ENCODE data around the gene CAST. TPM values are rescaled to one million over a fixed set of nuclear protein-coding genes. Genes with fewer than 3 reads are reported as not detected.

The CAST gene
- total RNA-seq, 2 experiments from 2014 or later: 170 to 179 TPM

DNA sequence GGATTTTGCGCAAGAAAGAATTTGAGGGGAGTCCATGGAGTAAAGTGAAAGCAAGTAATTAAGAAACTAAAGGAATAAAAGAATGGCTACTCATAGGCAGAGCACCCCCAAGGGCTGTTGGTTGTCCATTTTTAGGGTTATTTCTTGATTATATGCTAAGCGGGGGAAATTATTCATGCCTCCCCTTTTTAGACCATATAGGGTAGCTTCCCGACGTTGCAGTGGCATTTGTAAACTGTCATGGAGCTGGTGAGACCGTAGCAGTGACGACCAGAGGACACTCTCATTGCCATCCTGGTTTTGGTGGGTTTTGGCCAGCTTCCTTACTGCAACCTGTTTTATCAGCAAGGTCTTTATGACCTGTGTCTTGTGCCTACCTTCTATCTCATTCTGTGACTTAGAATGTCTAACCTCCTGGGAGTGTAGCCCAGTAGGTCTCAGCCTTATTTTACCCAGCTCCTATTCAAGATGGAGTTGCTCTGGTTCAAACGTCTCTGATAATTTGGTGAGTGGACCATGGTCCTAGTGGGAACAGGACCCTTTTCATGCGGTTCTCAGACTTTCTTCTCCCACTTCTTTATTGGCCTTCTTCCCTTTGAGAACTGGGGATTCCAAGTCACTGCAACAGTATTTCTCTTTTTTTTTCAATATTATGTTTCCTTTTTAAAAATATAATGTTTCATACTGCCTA, 146.8 kb downstream of the CAST start:
- Mint-ChIP-seq H3K27me3 (no peaks in the 10 kb centered on the region), H3K9me3 (no peaks in the 10 kb centered on the region), H3K36me3 (ENCODE audit: low read depth) (peaks cover 23% of the 10 kb centered on the region), H3K4me1 (peaks cover 46% of the 10 kb centered on the region), H3K27ac (peak overlapping the region; percentile 96), H3K4me3 (peak overlapping the region; percentile 86)
- POLR2A ChIA-PET: interaction anchor here (0.8 to 4.6 kb wide), 31 partner anchors 10 to 374 kb away, joined by 3 to 93 read pairs (median 7); partner anchors contain the start of genes CAST, ERAP2, LNPEP and RIOK2
- DNase-seq: no peak
- CTCF ChIA-PET: interaction anchor here (0.9 to 4.2 kb wide), 13 partner anchors 8 to 365 kb away, joined by 3 to 43 read pairs (median 7); partner anchors contain the start of gene ERAP2

DNA sequence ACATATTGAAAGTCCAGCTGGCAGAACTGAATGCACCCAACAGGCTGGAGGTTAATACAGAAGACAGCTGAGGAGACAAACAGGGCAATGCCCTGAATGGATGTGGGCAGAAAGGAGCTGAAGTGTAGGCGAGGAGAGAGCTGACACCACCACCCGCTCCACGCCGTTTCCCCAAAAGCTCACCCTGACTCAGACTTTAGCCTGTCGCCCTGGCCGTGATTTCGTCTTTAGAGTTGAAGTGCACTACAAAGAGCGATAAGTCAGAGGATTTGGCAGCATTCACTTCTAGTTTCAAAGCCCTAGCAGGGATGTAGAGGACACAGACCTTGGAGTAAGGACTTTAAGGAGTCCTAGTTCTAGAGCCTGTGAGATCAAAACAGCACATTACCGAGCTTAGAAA, 147.7 kb downstream of the CAST start:
- POLR2A ChIA-PET: interaction anchor here (1.0 to 4.6 kb wide), 3 partner anchors 67 to 126 kb away, joined by 3 to 23 read pairs (median 9); partner anchors contain the start of gene LNPEP
- Mint-ChIP-seq H3K4me3 (no peak overlapping the region), H3K27ac (no peak overlapping the region), H3K36me3 (ENCODE audit: low read depth) (peaks cover 18% of the 10 kb centered on the region), H3K4me1 (peaks cover 45% of the 10 kb centered on the region), H3K9me3 (no peaks in the 10 kb centered on the region), H3K27me3 (no peaks in the 10 kb centered on the region)
- no peak for DNase-seq
- CTCF ChIA-PET: interaction anchor here (0.5 to 5.4 kb wide), 4 partner anchors 10 to 88 kb away, joined by 4 to 18 read pairs (median 8); no protein-coding TSS in a partner anchor

DNA sequence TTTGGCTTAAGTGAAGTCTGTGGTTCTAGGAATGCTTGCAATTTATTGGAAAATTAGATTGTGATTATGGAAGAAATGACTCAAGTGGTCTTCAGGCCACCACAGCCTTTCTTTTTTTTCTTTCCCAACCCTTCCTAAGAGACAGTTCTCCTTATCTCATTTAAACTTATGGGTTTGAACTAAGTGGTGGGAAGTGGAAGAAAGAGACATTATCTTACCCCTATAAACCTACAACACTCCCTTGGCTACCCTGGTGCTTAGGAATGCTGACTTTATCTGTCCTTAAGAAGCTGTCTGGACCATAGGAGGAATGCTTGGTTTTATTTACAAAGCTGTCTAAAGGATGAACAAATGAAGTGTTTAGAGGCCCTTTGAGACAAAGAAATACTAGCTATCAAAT, 150.7 kb downstream of the CAST start:
- ChIA-PET CTCF (interaction anchor here (5.4 kb wide), 1 partner anchor 57 kb away, joined by 18 read pairs; no protein-coding TSS in a partner anchor), POLR2A (no interaction called here)
- peaks cover 51% of the 10 kb centered on the region for H3K4me1 Mint-ChIP-seq
- H3K27ac Mint-ChIP-seq: no peak overlapping the region
- no peaks in the 10 kb centered on the region for H3K27me3 Mint-ChIP-seq
- no peak overlapping the region for H3K4me3 Mint-ChIP-seq
- no peaks in the 10 kb centered on the region for H3K9me3 Mint-ChIP-seq
- DNase-seq: no peak
- no peaks in the 10 kb centered on the region for H3K36me3 Mint-ChIP-seq (ENCODE audit: low read depth)

DNA sequence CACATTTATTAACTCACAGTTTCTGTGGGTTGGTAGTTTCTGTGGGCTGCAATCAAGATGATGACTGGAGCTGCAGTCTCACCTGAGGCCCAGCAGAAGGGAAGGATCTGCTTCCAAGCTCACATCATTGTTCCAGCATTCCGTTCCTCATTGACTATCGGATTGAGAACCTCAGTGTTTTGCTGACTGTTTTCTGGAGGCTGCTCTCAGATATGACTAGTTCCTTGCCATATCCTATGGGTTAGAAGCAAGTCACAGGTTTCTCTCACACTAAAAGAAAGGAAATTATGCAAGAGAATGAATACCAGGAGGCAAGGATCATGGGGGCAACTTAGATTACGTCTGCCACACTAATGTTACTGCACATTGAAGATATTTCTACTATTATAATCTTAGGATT, 151.9 kb downstream of the CAST start:
- no peak for DNase-seq
- no peak overlapping the region for H3K27ac Mint-ChIP-seq
- H3K27me3 Mint-ChIP-seq: no peaks in the 10 kb centered on the region
- no peaks in the 10 kb centered on the region for H3K9me3 Mint-ChIP-seq
- ChIA-PET POLR2A (interaction anchor here (1.5 kb wide), 1 partner anchor 63 kb away, joined by 4 read pairs; no protein-coding TSS in a partner anchor), CTCF (interaction anchor here (0.9 to 5.4 kb wide), 2 partner anchors 55 to 329 kb away, joined by 4 to 18 read pairs; partner anchors contain the start of gene LIX1)
- H3K4me1 Mint-ChIP-seq: peaks cover 49% of the 10 kb centered on the region
- H3K36me3 Mint-ChIP-seq (ENCODE audit: low read depth): no peaks in the 10 kb centered on the region
- H3K4me3 Mint-ChIP-seq: no peak overlapping the region

DNA sequence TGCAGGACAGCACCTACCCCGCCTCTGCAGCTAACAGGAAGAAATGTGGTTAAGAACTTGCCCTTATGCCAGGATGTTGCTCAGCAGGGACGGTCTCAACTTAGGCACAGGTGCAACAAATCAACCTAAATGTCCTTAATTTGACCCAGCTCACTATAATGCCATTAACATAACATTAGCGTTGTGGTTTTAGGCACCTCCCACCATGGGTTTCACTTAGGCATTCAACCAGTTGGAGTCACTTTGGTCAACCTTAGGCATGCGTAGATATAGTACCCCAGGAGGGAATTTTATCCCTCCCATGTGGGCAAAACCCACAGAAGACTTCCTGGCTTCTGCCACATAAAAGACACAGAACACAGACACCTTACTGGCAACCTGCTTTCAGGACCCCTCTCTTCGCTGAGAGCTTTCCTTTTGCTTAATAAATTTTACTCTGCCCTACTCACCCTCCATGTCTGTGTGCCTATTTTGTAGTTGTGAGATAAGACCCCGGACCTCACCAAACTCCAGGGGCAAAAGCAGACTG, 154.3 kb downstream of the CAST start:
- peak; percentile 67 for DNase-seq
- CTCF ChIA-PET: interaction anchor here (1.4 to 1.6 kb wide), 3 partner anchors 9 to 60 kb away, joined by 3 to 7 read pairs (median 4); partner anchors contain the start of genes ERAP1 and ERAP2
- Mint-ChIP-seq H3K9me3 (no peaks in the 10 kb centered on the region), H3K27ac (peak overlapping the region; percentile 84), H3K4me1 (peaks cover 47% of the 10 kb centered on the region), H3K36me3 (ENCODE audit: low read depth) (no peaks in the 10 kb centered on the region), H3K4me3 (peak overlapping the region; percentile 77), H3K27me3 (no peaks in the 10 kb centered on the region)
- POLR2A ChIA-PET: interaction anchor here (0.8 to 6.8 kb wide), 13 partner anchors 9 to 366 kb away, joined by 3 to 90 read pairs (median 4); partner anchors contain the start of genes ERAP1, ERAP2 and RIOK2

DNA sequence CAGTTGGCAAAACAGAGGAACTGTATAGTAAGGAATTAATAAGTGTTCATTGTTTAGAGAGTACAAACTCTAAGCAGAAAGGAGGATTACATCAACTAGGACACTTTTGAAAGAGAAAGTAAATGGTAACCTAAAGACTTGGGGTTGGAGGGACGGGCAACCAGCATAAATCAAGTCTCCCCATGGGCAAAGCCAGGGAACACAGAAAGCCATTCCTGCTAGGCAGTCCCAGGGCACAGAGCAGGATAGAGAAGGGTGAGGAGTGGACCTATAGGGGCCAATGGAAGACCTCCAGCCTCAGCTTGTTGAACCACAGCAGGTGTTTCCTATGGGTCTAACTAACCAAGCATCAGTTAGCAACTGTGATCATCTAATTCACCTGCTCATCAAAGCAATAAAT, 154.8 kb downstream of the CAST start:
- DNase-seq: no peak
- Mint-ChIP-seq H3K27ac (peak overlapping the region; percentile 84), H3K9me3 (no peaks in the 10 kb centered on the region), H3K4me1 (peaks cover 47% of the 10 kb centered on the region), H3K36me3 (ENCODE audit: low read depth) (no peaks in the 10 kb centered on the region), H3K4me3 (peak overlapping the region; percentile 77), H3K27me3 (no peaks in the 10 kb centered on the region)
- ChIA-PET POLR2A (interaction anchor here (1.1 to 6.8 kb wide), 8 partner anchors 9 to 366 kb away, joined by 3 to 90 read pairs (median 5); partner anchors contain the start of genes ERAP1, ERAP2 and RIOK2), CTCF (interaction anchor here (1.4 to 1.6 kb wide), 2 partner anchors 9 to 60 kb away, joined by 3 to 7 read pairs; partner anchors contain the start of genes ERAP1 and ERAP2)

DNA sequence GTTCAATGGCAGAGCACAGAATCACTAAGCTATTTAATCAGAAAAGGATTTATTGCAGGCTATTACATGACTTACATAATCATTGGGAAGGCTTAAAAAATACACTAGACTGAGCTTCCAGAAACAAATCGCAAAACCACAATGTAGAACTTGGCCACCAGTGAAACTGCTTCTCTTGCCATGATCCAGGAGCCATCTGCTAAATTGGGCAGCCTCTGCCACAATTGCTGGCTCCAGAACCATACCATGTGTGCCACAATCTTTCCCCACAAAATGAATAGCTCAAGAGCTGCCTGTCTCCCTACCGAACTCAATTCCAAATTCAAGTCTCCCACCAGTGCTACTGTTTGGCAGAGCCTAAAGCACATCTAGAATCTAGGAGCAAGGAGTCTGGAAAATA, 155.3 kb downstream of the CAST start:
- ChIA-PET CTCF (interaction anchor here (1.6 kb wide), 1 partner anchor 10 kb away, joined by 7 read pairs; the partner anchor contains the start of gene ERAP1), POLR2A (interaction anchor here (1.1 to 6.8 kb wide), 8 partner anchors 9 to 365 kb away, joined by 3 to 90 read pairs (median 5); partner anchors contain the start of genes ERAP1, ERAP2 and RIOK2)
- Mint-ChIP-seq H3K9me3 (no peaks in the 10 kb centered on the region), H3K4me1 (peaks cover 47% of the 10 kb centered on the region), H3K4me3 (peak overlapping the region; percentile 77), H3K27me3 (no peaks in the 10 kb centered on the region), H3K36me3 (ENCODE audit: low read depth) (no peaks in the 10 kb centered on the region), H3K27ac (peak overlapping the region; percentile 84)
- DNase-seq: no peak

DNA sequence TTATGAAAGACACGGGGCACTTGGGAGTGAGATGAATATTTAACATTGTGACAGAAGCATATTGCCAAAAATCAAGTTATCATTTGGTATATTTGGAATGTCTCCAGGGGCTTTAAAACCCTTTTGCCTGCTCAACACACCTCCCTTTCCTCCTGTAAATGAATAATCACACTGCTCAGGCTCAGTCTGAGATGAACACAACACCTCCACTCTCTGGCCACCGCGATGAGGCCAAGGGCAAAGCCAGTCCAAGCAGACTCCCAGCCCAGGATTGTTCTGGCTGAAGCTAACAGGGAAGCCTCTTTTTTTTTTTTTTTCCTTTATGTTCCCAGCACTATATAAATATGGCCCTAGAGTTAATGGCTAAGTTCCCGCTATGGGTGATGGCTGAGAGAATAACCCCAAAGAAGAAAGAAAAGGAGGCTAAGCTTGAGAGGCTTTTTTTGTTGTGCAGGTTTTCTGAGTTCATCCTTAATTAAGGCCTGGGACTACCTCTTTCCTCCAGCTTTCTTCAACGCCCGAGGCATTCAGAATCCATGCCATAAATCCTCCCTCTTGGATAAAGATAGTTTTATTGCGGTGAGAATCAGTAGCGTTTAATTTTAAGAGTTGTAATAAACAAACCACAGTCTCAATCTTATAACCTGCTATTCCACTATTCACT, 156.1 kb downstream of the CAST start:
- Mint-ChIP-seq H3K9me3 (no peaks in the 10 kb centered on the region), H3K36me3 (ENCODE audit: low read depth) (no peaks in the 10 kb centered on the region), H3K4me1 (peaks cover 52% of the 10 kb centered on the region), H3K4me3 (no peak overlapping the region), H3K27ac (no peak overlapping the region), H3K27me3 (no peaks in the 10 kb centered on the region)
- CTCF ChIA-PET: interaction anchor here (0.9 to 1.0 kb wide), 2 partner anchors 10 to 343 kb away, joined by 3 to 4 read pairs; partner anchors contain the start of gene ERAP1
- POLR2A ChIA-PET: interaction anchor here (1.2 to 6.8 kb wide), 5 partner anchors 8 to 58 kb away, joined by 3 to 90 read pairs (median 12); partner anchors contain the start of genes ERAP1 and ERAP2
- no peak for DNase-seq

DNA sequence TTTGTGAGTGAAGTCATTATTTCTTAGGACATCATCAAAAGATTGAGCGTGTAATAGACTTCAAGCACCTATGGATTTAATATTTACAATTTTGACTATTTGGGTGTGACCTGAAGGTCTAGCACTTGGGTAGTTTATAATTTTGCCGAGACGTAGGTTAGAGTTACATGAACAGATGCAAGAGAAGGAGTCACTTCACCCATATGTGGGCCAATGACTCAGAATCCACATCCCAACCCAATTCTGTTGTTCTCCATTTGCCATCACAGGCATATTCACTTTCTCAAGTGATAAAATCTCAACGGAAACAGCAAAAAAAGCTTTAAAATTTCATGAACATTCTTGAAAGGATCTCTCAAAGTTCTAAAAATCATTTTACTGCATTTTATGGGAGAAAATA, 157.6 kb downstream of the CAST start:
- POLR2A ChIA-PET: interaction anchor here (1.0 to 6.8 kb wide), 2 partner anchors 12 to 15 kb away, joined by 3 to 90 read pairs; partner anchors contain the start of gene ERAP1
- H3K9me3 Mint-ChIP-seq: no peaks in the 10 kb centered on the region
- no peak overlapping the region for H3K4me3 Mint-ChIP-seq
- no peaks in the 10 kb centered on the region for H3K36me3 Mint-ChIP-seq (ENCODE audit: low read depth)
- H3K4me1 Mint-ChIP-seq: peaks cover 56% of the 10 kb centered on the region
- DNase-seq: no peak
- H3K27me3 Mint-ChIP-seq: no peaks in the 10 kb centered on the region
- CTCF ChIA-PET: interaction anchor here (0.6 to 1.7 kb wide), 3 partner anchors 11 to 341 kb away, joined by 3 to 8 read pairs (median 4); partner anchors contain the start of genes ERAP1 and LNPEP
- no peak overlapping the region for H3K27ac Mint-ChIP-seq

DNA sequence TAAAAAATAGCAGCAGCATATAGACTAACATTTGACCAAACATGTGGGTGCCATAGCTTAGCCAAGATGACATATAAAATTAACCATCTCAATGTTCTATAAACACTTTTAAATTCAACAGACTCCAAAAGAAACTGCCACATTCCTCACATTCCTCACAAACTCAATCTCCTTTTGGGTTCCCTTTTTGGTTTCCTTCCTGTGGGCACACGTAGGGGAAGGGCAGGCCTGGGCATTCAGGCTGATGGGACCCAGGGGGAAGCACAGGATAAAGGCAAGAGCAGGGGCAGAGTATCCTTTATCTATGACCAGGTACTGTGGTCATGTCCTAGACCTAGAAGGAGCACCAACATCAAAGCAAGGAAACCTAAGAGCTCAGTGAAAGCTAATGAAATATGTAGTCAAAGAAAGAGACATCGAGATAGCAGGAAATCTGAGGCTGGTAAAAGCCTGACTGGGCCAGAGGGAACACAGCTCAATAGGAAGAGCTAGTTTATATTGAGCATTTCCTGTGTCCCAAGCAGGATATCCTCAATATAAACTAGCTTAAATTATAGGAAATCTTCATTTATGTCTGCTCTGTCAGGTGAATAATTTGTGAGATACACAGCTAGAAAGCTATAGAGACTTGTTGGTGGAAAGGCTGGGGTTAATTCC, 159.2 kb downstream of the CAST start:
- POLR2A ChIA-PET: interaction anchor here (0.6 to 6.8 kb wide), 3 partner anchors 13 to 45 kb away, joined by 3 to 90 read pairs (median 4); partner anchors contain the start of gene ERAP1
- Mint-ChIP-seq H3K9me3 (no peaks in the 10 kb centered on the region), H3K36me3 (ENCODE audit: low read depth) (no peaks in the 10 kb centered on the region), H3K4me1 (peaks cover 44% of the 10 kb centered on the region), H3K27me3 (peaks cover 5% of the 10 kb centered on the region), H3K4me3 (no peak overlapping the region), H3K27ac (no peak overlapping the region)
- CTCF ChIA-PET: interaction anchor here (0.7 to 1.9 kb wide), 3 partner anchors 48 to 340 kb away, joined by 3 to 8 read pairs (median 8); no protein-coding TSS in a partner anchor
- no peak for DNase-seq

DNA sequence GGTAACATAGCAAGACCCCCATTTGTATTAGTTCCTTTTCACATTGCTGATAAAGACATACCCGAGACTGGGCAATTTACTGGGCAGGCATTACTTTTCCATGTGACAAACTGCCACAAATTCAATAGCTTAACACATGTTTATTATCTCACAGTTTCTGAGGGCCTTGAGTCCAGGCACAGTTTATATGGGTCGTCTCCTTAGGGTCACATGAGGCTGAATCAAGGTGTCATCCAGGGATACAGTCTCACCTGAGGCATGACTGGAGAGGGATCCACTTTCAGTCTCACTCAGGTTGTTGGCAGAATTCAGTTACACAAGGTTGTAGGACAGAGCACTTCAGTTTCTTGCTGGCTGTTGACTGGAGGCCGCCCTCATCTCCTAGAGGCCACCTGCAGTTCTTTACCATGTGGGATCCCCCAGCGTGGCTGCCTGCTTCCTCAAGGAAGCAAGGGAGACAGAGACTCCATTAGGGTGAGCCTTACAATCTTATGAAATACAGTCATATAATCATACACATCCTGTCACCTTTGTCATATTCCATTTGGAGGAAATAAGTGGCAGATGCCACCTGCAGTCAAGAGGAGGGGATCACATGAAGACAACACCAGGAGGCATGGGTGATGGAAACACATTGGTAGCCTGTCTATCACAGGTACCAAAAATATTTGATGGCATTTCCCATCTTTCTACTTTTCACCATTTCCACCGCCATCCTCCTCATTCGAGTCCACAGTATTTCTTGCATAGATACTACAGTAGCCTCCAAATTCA, 160.7 kb downstream of the CAST start:
- Mint-ChIP-seq H3K27me3 (peaks cover 7% of the 10 kb centered on the region), H3K4me1 (peaks cover 29% of the 10 kb centered on the region), H3K36me3 (ENCODE audit: low read depth) (no peaks in the 10 kb centered on the region), H3K9me3 (no peaks in the 10 kb centered on the region), H3K4me3 (no peak overlapping the region), H3K27ac (no peak overlapping the region)
- DNase-seq: no peak
- ChIA-PET POLR2A (no interaction called here), CTCF (interaction anchor here (1.9 kb wide), 1 partner anchor 70 kb away, joined by 8 read pairs; no protein-coding TSS in a partner anchor)

Measured in activated CD4-positive, alpha-beta memory T cell treated with anti-CD3 and anti-CD28 coated beads, Interleukin-2, amount 10 ng/mL, durations not matched to agents 7 days and 5 days (primary cell).